Right lobe of liver (tissue), 6 donors: ENCODE measurements around the gene PLXNA2. TPM values are rescaled to one million over a fixed set of nuclear protein-coding genes. Genes with fewer than 3 reads are reported as not detected.

ENCODE experiments used
- ATAC-seq, 4 donors: fragments of 200-7000 bp; cut with Tn5 transposase; one replicate each; pipeline ENCODE4 v1.9.1; 2020; ENCODE audit warnings: mild to moderate bottlenecking in 4 of 4, moderate library complexity in 4 of 4
- DNase-seq, 3 donors: peaks; one replicate each; pipeline ENCODE4 v3.0.0-alpha.2; 2020
- H3K27ac ChIP-seq, 3 donors: fragments of 200-600 bp; one replicate each; pipeline ENCODE4 v1.8.0; 2022
- H3K27me3 ChIP-seq, 2 donors: fragments of 200-600 bp; one replicate each; pipeline ENCODE4 v1.8.0; 2022
- H3K36me3 ChIP-seq, 4 donors: fragments of 200-600 bp; sonication (generic) in 1 of 4; one replicate each; pipeline versions ENCODE4 v1.5.1 to v1.8.0; 2017 to 2022; ENCODE audit warnings: control low read depth in 1 of 4
- H3K4me1 ChIP-seq, 4 donors: fragments of 200-600 bp; sonication (generic) in 1 of 4; one replicate each; pipeline versions ENCODE4 v1.5.1 to v1.8.0; 2017 to 2022; ENCODE audit warnings: control low read depth in 1 of 4
- H3K4me3 ChIP-seq, 3 donors: fragments of 200-600 bp; one replicate each; pipeline ENCODE4 v1.8.0; 2022
- H3K9me3 ChIP-seq, 4 donors: fragments of 200-600 bp; sonication (generic) in 1 of 4; one replicate each; pipeline versions ENCODE4 v1.5.1 to v1.8.0; 2017 to 2022; ENCODE audit warnings: control low read depth in 1 of 4
- CTCF ChIP-seq, 4 donors: fragments of 200-600 bp in 3 of 4; fragments of 450-650 bp in 1 of 4; IDR thresholded peaks; one replicate each; pipeline versions ENCODE4 v1.5.1 to v1.8.0; 2016 to 2022; ENCODE audit warnings: antibody characterized with exemption in 4 of 4, mild to moderate bottlenecking in 2 of 4
- POLR2A ChIP-seq: fragments of 450-650 bp; IDR thresholded peaks from one replicate; pipeline ENCODE4 v1.6.1; 2017; ENCODE audit warnings: antibody characterized with exemption, mild to moderate bottlenecking
- WGBS: methylation state at CpG from one replicate; pipeline ENCODE4 v1.1.6; 2018; ENCODE audit warnings: low coverage, low lambda C conversion rate; ENCODE audit not compliant: insufficient coverage; ENCODE audit errors: missing lambda C conversion rate; 5-methylcytosine and 5-hydroxymethylcytosine counted together
- intact Hi-C, 2 donors: fragments of 100-400 bp; cut with DNase I; formaldehyde crosslinking; loops; one replicate each; pipeline versions ENCODE4 v1.11.2 to v1.14.1; 2022
- total RNA-seq, 6 experiments: library from RNA; depleted of rRNA in 2 of 6; stranded (reverse); fragments of >200 nt in 2 of 6; fragmentation: NEBNext Ultra II Directional in 3 of 6; extraction: Animal tissue kit (Norgen Biotek cat#: 25700) in 3 of 6; gene quantifications; one replicate each; pipeline versions ENCODE4 v1.1.0 to v1.2.4, GENCODE V29; 2016 to 2023
- donor health status: DM: no; HTN: yes; CAD: no.
- donor health status: DM: no; HTN: no; CAD: no.
- donor health status: DM: no; HTN: no; CAD: no.
- donor health status: DM: no; HTN: yes; CAD: no.
- donor health status: DM: no; HTN: yes; CAD: no.

The PLXNA2 gene
- total RNA-seq, 6 experiments from 2014 or later: 5.6 to 20.8 (median 9.3) TPM

- WGBS: 89% methylated on average over 5 of the region's 8 CpGs
- ATAC-seq (no peak), DNase-seq (no peak)
- TF ChIP-seq CTCF (IDR thresholded peaks at IDR 0.05): no peak
- Histone ChIP-seq H3K4me3 (no peak overlapping the region), H3K27ac (no peak overlapping the region), H3K27me3 (no peaks in the 10 kb centered on the region), H3K36me3 (no peaks in the 10 kb centered on the region), H3K9me3 (no peaks in the 10 kb centered on the region), H3K4me1 (peaks cover 0 to 10% (median 3%) of the 10 kb centered on the region in 4 donors)
- intact Hi-C loops: no loop called here
Measured at GRCh38 chr1:208198236-208198635, 45.9 kb downstream of the PLXNA2 start.

GRCh38 chr1:208194944-208195343 lies 49.2 kb downstream of the PLXNA2 start:
- TF ChIP-seq CTCF (IDR thresholded peaks at IDR 0.05) (no peak), POLR2A (no peak)
- H3K4me3 ChIP-seq: no peak overlapping the region
- no peaks in the 10 kb centered on the region for H3K4me1 ChIP-seq
- no peaks in the 10 kb centered on the region for H3K27me3 ChIP-seq
- intact Hi-C loops: no loop called here
- ATAC-seq (no peak), DNase-seq (no peak)
- no peaks in the 10 kb centered on the region for H3K9me3 ChIP-seq
- H3K36me3 ChIP-seq: no peaks in the 10 kb centered on the region
- 89% methylated on average over 3 of the region's 3 CpGs for WGBS
- no peak overlapping the region for H3K27ac ChIP-seq

GRCh38 chr1:208192995-208193394 lies 51.2 kb downstream of the PLXNA2 start:
- no peak for TF ChIP-seq CTCF (IDR thresholded peaks at IDR 0.05)
- no peak for TF ChIP-seq POLR2A
- intact Hi-C loops: no loop called here
- peak in 1 of 3 donors; percentile 72 for DNase-seq
- Histone ChIP-seq H3K9me3 (no peaks in the 10 kb centered on the region), H3K27ac (no peak overlapping the region), H3K27me3 (no peaks in the 10 kb centered on the region), H3K4me3 (no peak overlapping the region), H3K36me3 (no peaks in the 10 kb centered on the region), H3K4me1 (no peaks in the 10 kb centered on the region)
- peak; percentile 76 to 95 (median 86) for ATAC-seq
- 15% methylated on average over 2 of the region's 2 CpGs for WGBS

- no peaks in the 10 kb centered on the region for H3K4me1 ChIP-seq
- H3K27me3 ChIP-seq: no peaks in the 10 kb centered on the region
- ATAC-seq (no peak), DNase-seq (no peak)
- H3K9me3 ChIP-seq: no peaks in the 10 kb centered on the region
- WGBS: 40% methylated on average over 1 of the region's 4 CpGs
- no peak overlapping the region for H3K27ac ChIP-seq
- no peak overlapping the region for H3K4me3 ChIP-seq
- peak in 1 of 4 donors; percentile 4 for TF ChIP-seq CTCF (IDR thresholded peaks at IDR 0.05)
- no peak for TF ChIP-seq POLR2A
- intact Hi-C loops: no loop called here
- no peaks in the 10 kb centered on the region for H3K36me3 ChIP-seq
Measured at GRCh38 chr1:208190784-208191183, 53.4 kb downstream of the PLXNA2 start.

- ATAC-seq: no peak
- Histone ChIP-seq H3K27me3 (no peaks in the 10 kb centered on the region), H3K4me3 (no peak overlapping the region), H3K27ac (no peak overlapping the region), H3K4me1 (no peaks in the 10 kb centered on the region), H3K36me3 (no peaks in the 10 kb centered on the region), H3K9me3 (no peaks in the 10 kb centered on the region)
- WGBS: 87% methylated on average over 3 of the region's 4 CpGs
- intact Hi-C loops: no loop called here
- TF ChIP-seq CTCF (IDR thresholded peaks at IDR 0.05): no peak
- TF ChIP-seq POLR2A: no peak
- DNase-seq: no peak
Measured at GRCh38 chr1:208189716-208190115, 54.5 kb downstream of the PLXNA2 start.
